Activated B cell treated with CpG ODN at 0.5 μM for 24 hours (primary cell): ENCODE measurements around the gene ZNF768. TPM values are rescaled to one million over a fixed set of nuclear protein-coding genes. Genes with fewer than 3 reads are reported as not detected.

Source experiments
- ATAC-seq: fragments of 200-7000 bp; cut with Tn5 transposase; one replicate; pipeline ENCODE4 v1.10.0; 2021; ENCODE audit warnings: low read depth, mild to moderate bottlenecking, moderate library complexity
- CTCF ChIA-PET: fragments of 350-600 bp; sonication (Branson Sonifier 250); formaldehyde crosslinking; loops from one replicate; lab custom pipeline; 2021; ENCODE audit warnings: antibody characterized with exemption; lab: Charles Lee
- POLR2A ChIA-PET: fragments of 350-600 bp; sonication (Branson Sonifier 250); formaldehyde crosslinking; loops from one replicate; lab custom pipeline; 2021; ENCODE audit warnings: antibody characterized with exemption; lab: Charles Lee
- DNase-seq: peaks from one replicate; pipeline ENCODE4 v3.0.0; 2022
- H3K27ac Mint-ChIP-seq: one replicate; pipeline ENCODE4 v1.8.0; 2020; ENCODE audit warnings: mixed read lengths
- H3K27me3 Mint-ChIP-seq: one replicate; pipeline ENCODE4 v1.8.0; 2021; ENCODE audit warnings: mixed read lengths
- H3K36me3 Mint-ChIP-seq: one replicate; pipeline ENCODE4 v1.8.0; 2021; ENCODE audit warnings: low read depth, mixed read lengths
- H3K4me1 Mint-ChIP-seq: one replicate; pipeline ENCODE4 v1.8.0; 2021; ENCODE audit warnings: mixed read lengths
- H3K4me3 Mint-ChIP-seq: one replicate; pipeline ENCODE4 v1.8.0; 2020; ENCODE audit warnings: mild to moderate bottlenecking, mixed read lengths
- H3K9me3 Mint-ChIP-seq: one replicate; pipeline ENCODE4 v1.8.0; 2020; ENCODE audit warnings: mixed read lengths
- CTCF ChIP-seq: fragments of 200-600 bp; IDR thresholded peaks from one replicate; pipeline ENCODE4 v1.8.0; 2022; ENCODE audit warnings: antibody characterized with exemption, mild to moderate bottlenecking
- intact Hi-C: fragments of 100-400 bp; cut with micrococcal nuclease; formaldehyde crosslinking; loops from one replicate; pipeline ENCODE4 v1.15.1; 2024
- total RNA-seq: library from RNA; stranded (reverse); gene quantifications from 2 replicates; pipeline ENCODE4 v1.2.3, GENCODE V29; 2022

The ZNF768 gene
- total RNA-seq, 1 donor from 2014 or later: 30.7 TPM

- ATAC-seq: peak; percentile 51
- POLR2A ChIA-PET: interaction anchor here (0.6 to 4.2 kb wide), 39 partner anchors 8 to 444 kb away, joined by 3 to 135 read pairs (median 9); partner anchors contain the start of genes DCTPP1, FBRS, ITGAL and PRR14
- CTCF ChIA-PET: interaction anchor here (0.7 to 3.5 kb wide), 21 partner anchors 19 to 444 kb away, joined by 3 to 35 read pairs (median 4); partner anchors contain the start of genes DCTPP1, ITGAL, TBX6 and ZNF764
- intact Hi-C loops: loop anchor here (1.0 to 2.0 kb wide), 10 partner anchors 8 to 163 kb away; partner anchors contain the start of genes DCTPP1, ITGAL, SRCAP and ZNF688
- Mint-ChIP-seq H3K27ac (peak overlapping the region; percentile 97), H3K4me1 (peaks cover 29% of the 10 kb centered on the region), H3K4me3 (peak overlapping the region; percentile 96), H3K9me3 (no peaks in the 10 kb centered on the region), H3K36me3 (peaks cover 38% of the 10 kb centered on the region), H3K27me3 (no peaks in the 10 kb centered on the region)
- TF ChIP-seq CTCF: no peak
- peak; percentile 43 for DNase-seq
Measured at GRCh38 chr16:30535777-30536190, 9.4 kb upstream of the ZNF768 start.

GRCh38 chr16:30535106-30535776, 8.9 kb upstream of the ZNF768 start:
- H3K36me3 Mint-ChIP-seq: peaks cover 40% of the 10 kb centered on the region
- no peaks in the 10 kb centered on the region for H3K27me3 Mint-ChIP-seq
- ATAC-seq (peak; percentile 16), DNase-seq (no peak)
- no peaks in the 10 kb centered on the region for H3K9me3 Mint-ChIP-seq
- H3K4me3 Mint-ChIP-seq: peak overlapping the region; percentile 96
- peak overlapping the region; percentile 97 for H3K27ac Mint-ChIP-seq
- H3K4me1 Mint-ChIP-seq: peaks cover 29% of the 10 kb centered on the region
- intact Hi-C loops: loop anchor here (1.0 to 2.0 kb wide), 10 partner anchors 8 to 164 kb away; partner anchors contain the start of genes DCTPP1, ITGAL, SRCAP and ZNF688
- TF ChIP-seq CTCF: no peak
- ChIA-PET POLR2A (interaction anchor here (0.6 to 4.2 kb wide), 45 partner anchors 8 to 443 kb away, joined by 3 to 135 read pairs (median 7); partner anchors contain the start of genes DCTPP1, FBRS, ITGAL and PRR14), CTCF (interaction anchor here (0.9 to 3.5 kb wide), 21 partner anchors 19 to 443 kb away, joined by 3 to 35 read pairs (median 5); partner anchors contain the start of genes DCTPP1, ITGAL, TBX6 and ZNF764)

- ATAC-seq: peak; percentile 83
- Mint-ChIP-seq H3K4me3 (peak within 1 kb of the TSS; percentile 96), H3K27ac (peak within 1 kb of the TSS; percentile 97), H3K36me3 (peaks cover 40% of the 10 kb centered on the region), H3K27me3 (no peaks in the 10 kb centered on the region), H3K4me1 (peaks cover 23% of the 10 kb centered on the region), H3K9me3 (no peaks in the 10 kb centered on the region)
- ChIA-PET POLR2A (interaction anchor here (0.6 to 4.2 kb wide), 37 partner anchors 7 to 349 kb away, joined by 3 to 135 read pairs (median 9); partner anchors contain the start of genes DCTPP1, FBRS, ITGAL and PRR14), CTCF (interaction anchor here (0.9 to 3.5 kb wide), 11 partner anchors 20 to 442 kb away, joined by 3 to 35 read pairs (median 6); partner anchors contain the start of genes DCTPP1, ITGAL, TBX6 and ZNF764)
- no peak for TF ChIP-seq CTCF
- DNase-seq: peak; percentile 85
- intact Hi-C loops: loop anchor here (1.0 to 2.0 kb wide), 10 partner anchors 7 to 164 kb away; partner anchors contain the start of genes DCTPP1, ITGAL, SRCAP and ZNF688
Measured at GRCh38 chr16:30534368-30535105, 8.2 kb upstream of the ZNF768 start, which contains the start of gene ZNF747. TSS of gene ZNF747 (minus strand) at chr16:30534858. CDS start at chr16:30534679, 179 bp downstream.

GRCh38 chr16:30533748-30534367, 7.5 kb upstream of the ZNF768 start:
- peaks cover 25% of the 10 kb centered on the region for H3K4me1 Mint-ChIP-seq
- no peaks in the 10 kb centered on the region for H3K9me3 Mint-ChIP-seq
- no peak for TF ChIP-seq CTCF
- ChIA-PET CTCF (interaction anchor here (0.9 to 3.5 kb wide), 3 partner anchors 76 to 103 kb away, joined by 5 to 35 read pairs (median 10); partner anchors contain the start of gene DCTPP1), POLR2A (interaction anchor here (0.6 to 4.2 kb wide), 26 partner anchors 15 to 198 kb away, joined by 3 to 135 read pairs (median 13); partner anchors contain the start of genes DCTPP1, ITGAL, PRR14 and SEPHS2)
- DNase-seq: no peak
- peak overlapping the region; percentile 97 for H3K27ac Mint-ChIP-seq
- H3K27me3 Mint-ChIP-seq: no peaks in the 10 kb centered on the region
- peak overlapping the region; percentile 96 for H3K4me3 Mint-ChIP-seq
- intact Hi-C loops: loop anchor here (2.0 kb wide), 2 partner anchors 61 to 165 kb away; partner anchors contain the start of genes ITGAL and SRCAP
- peak; percentile 1 for ATAC-seq
- H3K36me3 Mint-ChIP-seq: peaks cover 40% of the 10 kb centered on the region
